Amniotic epithelial cell (primary cell): ENCODE results near the gene TANC2.

Source experiments
- DNase-seq: peaks from one replicate; pipeline ENCODE4 v3.0.0-alpha.2; 2010; ENCODE audit warnings: low read depth

Gene TANC2

DNA sequence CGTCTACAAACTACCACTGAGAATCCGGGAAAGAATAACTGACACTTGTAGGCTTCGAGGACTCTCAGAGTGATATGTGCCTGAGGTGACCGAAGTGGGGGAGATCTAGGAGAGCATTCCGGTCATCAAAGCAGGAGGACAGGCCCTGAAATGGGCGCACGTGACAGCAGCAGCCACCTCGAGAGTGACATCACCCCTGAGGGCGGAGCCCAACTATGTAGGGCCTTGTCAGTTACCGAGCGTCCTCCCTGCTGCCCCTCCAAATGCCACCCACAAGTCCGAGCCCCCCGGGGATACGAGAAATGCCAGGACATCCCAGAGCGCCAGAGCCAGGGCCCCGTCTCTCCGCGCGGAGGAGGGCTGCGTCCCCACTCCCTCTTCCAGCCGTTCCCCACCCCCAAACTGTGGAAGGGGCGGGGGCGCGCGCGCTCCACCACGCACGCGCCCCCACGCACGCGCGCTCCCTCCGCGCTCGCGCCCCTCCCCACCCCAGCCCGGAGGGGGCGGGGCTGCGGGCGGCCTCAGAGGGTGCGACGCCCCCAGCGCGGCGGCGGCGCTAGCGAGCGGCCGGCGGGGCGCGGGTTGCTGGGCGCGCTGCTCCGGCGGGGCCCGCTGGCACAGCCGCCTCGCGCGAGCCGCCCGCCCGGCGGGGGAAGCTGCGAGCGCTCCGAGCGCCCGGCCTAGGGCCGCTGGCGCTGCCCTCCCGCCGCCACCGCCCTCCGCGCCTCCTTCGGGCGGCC lies at the start of gene TANC2:
Gene TANC2 (plus strand): TSS at position 550 of the 740 bp plus-strand sequence. CDS start 43,325 bp downstream, outside the sequence.
- DNase-seq: peak; percentile 76

DNA sequence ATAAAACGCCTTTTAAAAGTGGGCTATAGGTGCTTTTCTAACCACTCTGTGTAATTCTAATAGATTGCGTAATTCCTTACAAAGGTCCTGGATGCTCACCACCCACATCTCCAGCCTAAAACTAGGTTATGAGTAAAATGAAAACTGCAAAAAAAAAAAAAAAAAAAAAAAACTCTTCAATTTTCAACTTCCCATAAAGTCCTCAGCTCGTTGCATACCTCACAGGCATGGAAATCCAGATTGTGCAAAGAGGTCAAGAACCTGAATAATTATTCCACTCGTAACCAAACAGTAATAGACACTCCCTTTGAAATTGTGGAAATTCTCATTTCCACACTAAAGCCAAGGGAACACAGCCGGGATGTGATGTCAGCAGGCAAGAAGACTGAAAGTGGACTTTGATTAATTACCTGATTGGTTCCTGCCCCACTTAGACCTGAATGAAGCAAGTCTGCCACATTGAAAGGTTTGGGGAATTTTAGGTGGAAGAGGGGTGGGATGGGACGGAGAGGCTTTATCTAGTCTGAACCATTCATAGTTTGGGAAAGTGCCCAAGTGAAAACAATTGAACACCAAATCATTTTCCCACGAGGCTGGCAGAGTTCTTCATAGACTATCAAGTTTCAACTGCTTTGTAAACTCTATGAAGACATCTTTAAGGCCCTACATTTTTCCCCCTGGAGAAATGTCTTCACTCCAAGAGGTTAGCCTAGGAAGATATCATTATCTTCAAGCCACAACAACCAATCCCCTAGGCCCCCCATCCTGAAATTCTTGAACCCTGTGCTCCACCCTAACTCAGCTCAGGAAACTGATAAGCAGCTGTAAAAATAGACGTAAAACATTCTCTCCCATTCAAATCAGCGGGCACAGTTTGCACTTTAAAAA lies 49.1 kb upstream of the TANC2 start:
- DNase-seq: peak; percentile 93

DNA sequence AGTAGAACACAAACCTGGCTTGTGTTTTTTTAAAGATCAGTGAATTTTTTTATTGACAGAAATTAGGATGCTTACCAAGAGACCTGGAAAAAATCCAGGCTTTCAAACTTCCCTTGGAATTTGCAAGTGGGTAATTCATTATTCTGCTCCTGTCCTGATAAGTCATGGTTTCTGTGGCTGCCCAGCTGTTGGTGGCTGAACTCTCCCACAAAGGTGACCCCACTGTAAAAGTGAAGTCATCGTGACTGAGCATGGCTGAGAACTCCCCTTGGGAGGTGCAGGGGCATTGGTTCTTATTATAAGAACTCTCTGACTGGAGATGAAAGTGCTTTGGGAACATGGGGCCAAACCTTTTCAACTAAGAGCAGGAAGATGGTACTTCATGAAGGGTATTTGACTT lies 46.6 kb upstream of the TANC2 start:
- peak; percentile 60 for DNase-seq

DNA sequence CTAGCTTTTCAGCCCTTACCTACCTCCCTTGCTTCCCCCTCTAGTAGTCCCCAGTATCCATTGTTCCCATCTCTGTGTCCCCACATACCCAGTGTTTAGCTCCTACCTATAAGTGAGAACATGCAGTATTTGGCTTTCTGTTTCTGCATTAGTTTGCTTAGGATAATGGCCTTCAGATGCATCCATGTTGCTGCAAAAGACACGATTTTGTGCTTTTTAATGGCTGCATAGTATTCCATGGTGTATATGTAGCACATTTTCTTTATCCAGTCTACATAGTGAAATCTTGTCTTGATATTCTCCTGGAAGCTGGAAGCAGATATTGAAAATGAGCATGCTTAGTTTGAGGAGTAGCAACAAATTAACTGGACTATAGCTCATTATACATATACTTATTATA lies 45.7 kb upstream of the TANC2 start:
- no peak for DNase-seq

- DNase-seq: no peak
Measured at GRCh38 chr17:62921817-62922216, 44.2 kb upstream of the TANC2 start.

DNA sequence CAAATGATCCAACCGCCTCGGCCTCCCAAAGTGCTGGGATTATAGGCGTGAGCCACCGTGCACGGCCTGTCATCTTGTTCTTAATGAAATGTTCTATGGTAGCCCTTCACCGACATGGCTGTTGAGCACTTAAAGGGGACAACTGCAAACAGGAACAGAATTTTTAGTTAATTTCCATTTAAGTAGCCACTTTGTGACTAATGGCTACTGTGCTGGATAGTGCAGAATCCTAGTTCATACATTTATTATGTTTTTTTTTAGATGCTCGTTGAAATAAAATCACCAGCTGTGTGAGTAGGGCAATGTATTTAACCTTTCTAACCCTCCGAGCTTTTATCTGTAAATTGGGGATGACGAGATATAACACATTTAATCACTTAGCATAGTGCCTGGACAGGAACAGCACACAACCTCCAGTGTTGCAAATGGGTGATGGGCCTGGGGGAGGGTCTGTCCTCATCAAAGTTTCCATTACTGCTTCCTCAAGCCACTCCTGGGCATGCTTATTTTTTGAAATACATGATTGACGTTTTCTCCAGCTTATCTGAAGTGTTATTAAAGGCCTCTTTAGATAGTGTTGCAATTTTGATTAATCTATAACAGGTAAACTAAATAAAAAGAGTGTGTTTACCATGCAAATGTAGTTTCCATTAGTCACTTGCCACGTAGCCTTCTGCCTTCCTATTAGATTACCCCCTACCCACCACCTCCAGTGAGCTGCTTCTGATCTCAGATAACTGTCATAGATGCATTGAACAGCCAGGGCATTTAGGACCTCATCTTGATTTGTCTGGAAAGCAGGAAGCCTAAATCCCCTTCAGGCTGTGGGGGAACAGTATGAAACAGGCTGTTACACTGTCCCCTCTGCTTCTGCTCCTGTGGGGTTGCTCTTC lies 42.5 kb upstream of the TANC2 start:
- DNase-seq: no peak

- DNase-seq: no peak
Measured at GRCh38 chr17:62925267-62925836, 40.7 kb upstream of the TANC2 start.

GRCh38 chr17:62927083-62927482 lies 39.0 kb upstream of the TANC2 start:
- no peak for DNase-seq

GRCh38 chr17:62929320-62929719 lies 36.7 kb upstream of the TANC2 start:
- DNase-seq: no peak

DNA sequence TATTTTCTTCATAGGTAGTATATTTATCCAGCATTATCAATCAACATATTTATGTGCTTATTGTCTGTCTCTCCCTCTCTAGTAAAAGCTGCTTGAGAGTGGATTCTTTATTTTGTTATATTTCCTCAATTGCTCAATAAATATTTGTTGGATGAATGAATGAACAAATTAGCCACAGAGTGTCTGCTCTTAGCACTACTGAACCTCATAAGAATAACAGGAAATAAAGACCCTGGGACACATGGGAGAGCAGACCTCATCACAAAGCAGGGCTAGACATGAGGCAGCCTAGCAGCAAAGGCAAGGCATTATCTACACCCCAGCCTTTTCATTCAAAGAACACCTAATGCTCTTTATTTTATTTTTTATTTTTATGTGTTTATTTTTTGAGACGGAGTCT lies 34.9 kb upstream of the TANC2 start:
- DNase-seq: peak; percentile 49

DNA sequence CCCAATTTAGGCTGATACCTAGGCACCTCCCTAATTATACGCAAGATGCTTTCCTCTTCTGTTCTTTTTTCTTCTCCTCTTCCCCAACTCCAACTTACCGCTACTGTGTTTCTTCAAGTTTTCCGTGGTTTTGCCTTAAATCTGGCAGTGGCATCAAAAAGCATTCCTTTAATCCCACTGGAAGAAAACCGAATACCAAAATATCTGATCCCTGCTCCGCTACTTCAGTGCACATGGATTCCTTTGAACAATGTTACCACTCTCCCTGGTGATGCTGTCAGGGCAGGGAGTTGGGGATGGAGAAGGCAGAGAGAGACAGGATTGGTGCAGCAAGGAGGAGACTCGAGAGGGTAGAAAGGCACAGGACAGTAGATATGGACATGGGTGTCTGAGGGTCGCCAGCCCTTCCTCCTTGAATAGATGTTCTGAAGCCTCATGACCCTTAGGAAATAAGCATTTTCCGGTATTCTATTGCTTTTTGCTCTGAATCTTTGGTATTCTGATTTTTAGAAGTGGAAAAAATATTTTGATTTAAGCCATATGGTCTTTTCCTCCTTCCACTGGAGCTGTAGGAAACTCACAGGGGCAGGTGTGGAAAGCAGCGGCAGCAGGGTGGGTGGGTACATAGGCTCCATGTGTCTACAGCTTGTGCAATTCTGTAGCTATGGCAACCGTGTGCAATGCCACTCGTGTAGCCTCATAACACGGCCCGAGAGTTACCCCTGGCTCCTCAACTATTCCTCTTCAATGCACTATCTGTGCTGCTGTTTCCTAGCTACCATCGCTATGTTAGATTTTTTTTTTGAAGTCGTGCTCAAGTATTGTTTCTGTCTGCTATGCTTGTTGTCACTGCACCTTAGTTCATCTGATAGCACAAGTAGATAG lies 32.3 kb upstream of the TANC2 start:
- DNase-seq: peak; percentile 69

DNA sequence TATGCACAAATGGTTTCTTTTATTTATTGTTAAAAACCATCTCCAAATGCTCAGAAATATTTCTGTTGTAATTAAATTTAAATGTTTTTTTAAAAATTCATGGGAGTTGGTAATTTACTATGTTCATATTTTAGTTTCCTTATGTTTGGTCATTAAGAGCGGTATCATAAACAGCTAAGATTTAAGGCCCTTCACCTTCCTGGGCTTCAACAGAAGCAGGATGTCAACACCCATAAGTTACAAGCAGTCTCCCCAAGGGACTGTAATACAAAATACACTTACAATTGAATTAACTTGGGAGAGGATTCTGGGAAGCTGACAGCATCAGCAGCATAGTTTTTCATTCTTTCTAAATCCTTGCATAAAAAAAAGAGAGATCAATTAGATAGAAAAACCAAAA lies 30.9 kb upstream of the TANC2 start:
- no peak for DNase-seq

GRCh38 chr17:62935523-62935922 lies 30.5 kb upstream of the TANC2 start:
- no peak for DNase-seq

DNA sequence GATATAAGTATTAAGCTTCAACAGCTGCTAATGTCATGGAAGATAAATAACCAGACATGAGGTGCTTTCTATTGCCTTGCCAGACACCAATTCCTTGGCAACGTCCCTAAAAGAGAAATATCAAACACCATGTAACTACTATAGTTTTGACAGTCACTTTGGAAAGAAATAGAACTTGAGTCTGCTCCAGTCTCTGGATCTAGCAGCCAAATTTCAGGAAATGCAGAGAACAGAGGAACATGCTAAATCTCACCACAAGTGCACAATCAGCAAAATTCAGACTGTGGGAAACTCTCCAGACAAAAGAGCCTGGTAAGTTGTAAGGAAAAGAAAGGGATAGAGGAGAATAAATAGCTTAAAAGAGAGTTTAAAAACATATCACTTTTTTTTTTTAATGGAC lies 28.4 kb upstream of the TANC2 start:
- no peak for DNase-seq

DNA sequence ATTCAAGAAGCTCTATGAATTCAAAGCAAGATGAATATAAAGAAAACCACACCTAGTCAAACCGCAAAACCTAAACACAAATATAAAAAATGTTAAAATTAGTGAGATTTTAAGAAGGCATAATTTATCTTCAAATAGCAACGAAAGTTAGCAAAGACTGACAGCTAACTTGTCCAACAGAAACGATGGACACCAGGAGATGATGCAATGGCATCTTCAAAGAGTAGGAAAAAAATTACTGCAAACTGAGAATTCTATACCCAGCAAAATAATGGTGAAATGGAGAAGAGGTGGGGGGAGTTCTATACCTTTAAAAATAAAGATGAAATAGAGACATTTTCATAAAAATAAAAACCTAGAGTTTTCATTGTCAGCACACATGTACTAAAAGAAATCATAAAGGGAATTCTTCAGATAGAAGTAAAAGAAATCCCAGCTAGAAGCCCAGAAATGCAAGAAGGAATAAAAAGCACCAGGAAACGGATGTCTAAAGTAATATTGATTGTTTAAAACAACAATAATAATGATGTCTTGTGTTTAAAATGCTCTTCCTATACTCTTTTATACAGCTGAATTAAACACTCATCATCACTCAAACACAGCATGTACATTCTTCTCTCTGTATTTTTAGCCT lies 24.6 kb upstream of the TANC2 start:
- peak; percentile 30 for DNase-seq

GRCh38 chr17:62948370-62948769 lies 17.7 kb upstream of the TANC2 start:
- no peak for DNase-seq

DNA sequence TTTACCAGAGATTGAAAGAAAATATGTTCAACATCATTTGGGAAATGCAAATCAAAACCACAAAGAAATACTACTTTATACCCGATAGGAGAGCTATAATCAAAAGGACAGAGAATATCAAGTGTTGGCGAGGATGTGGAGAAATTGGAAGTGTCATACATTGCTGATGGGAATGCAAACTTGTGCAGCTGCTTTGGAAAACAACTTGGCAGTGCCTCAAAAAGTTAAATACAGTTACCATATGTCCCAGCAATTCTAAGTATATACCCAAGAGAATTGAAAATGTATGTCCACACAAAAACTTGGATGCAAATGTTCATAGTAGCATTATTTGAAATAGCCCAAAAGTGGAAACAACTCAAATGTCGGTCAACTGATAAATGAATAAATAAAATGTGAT lies 17.0 kb upstream of the TANC2 start:
- DNase-seq: no peak

GRCh38 chr17:62950067-62950466 lies 16.0 kb upstream of the TANC2 start:
- DNase-seq: peak; percentile 57

- DNase-seq: no peak
Measured at GRCh38 chr17:62955841-62956352, 10.1 kb upstream of the TANC2 start.

DNA sequence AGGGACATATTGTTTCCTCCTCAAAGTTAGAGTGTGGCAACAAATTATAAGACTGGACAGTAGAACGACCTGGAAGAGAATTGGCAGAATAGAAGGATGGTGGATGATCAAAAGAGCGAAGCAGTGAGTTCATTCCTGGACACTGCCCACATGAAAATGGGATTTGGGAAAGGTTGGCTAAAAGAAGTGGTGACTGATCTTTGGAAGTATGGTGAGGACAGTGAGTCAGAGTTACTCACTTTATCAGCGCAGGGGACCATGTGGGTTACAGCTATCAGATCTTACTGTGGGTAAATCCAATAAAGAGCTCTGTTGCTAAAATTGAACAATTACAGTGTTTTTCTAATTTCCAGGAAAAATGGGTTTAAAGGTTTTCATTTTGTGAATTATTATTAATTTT lies 2.7 kb upstream of the TANC2 start:
- peak; percentile 56 for DNase-seq
